Sigmoid colon (tissue), 7 donors: ENCODE results near the gene PDLIM1. TPM values are rescaled to one million over a fixed set of nuclear protein-coding genes. Genes with fewer than 3 reads are reported as not detected.

ENCODE experiments used
- DNase-seq: peaks from one replicate; pipeline ENCODE4 v3.0.0-alpha.2; 2019
- H3K27ac ChIP-seq, 4 donors: fragments of 200-600 bp; sonication (generic); one replicate each; pipeline ENCODE4 v1.5.1; 2016 to 2019; ENCODE audit warnings: mild to moderate bottlenecking in 1 of 4
- H3K27me3 ChIP-seq, 3 donors: fragments of 200-600 bp; sonication (generic); one replicate each; pipeline ENCODE4 v1.5.1; 2019; ENCODE audit warnings: mild to moderate bottlenecking in 1 of 3
- H3K36me3 ChIP-seq, 4 donors: fragments of 200-600 bp; sonication (generic); one replicate each; pipeline ENCODE4 v1.5.1; 2016 to 2019
- H3K4me1 ChIP-seq, 4 donors: fragments of 200-600 bp; sonication (generic); one replicate each; pipeline ENCODE4 v1.5.1; 2017 to 2019
- H3K4me3 ChIP-seq, 4 donors: fragments of 200-600 bp; sonication (generic); one replicate each; pipeline ENCODE4 v1.5.1; 2017 to 2019; ENCODE audit warnings: mild to moderate bottlenecking in 2 of 4, moderate library complexity in 1 of 4
- H3K9me3 ChIP-seq, 4 donors: fragments of 200-600 bp in 3 of 4; sonication (generic) in 3 of 4; one replicate each; pipeline versions ENCODE4 v1.5.1 to v1.6.1; 2013 to 2019
- EP300 ChIP-seq, 4 donors: sonication (generic); formaldehyde crosslinking; IDR thresholded peaks; one replicate each; pipeline ENCODE4 v1.6.1; 2017; ENCODE audit warnings: antibody characterized with exemption in 4 of 4
- POLR2A ChIP-seq, 2 donors: fragments of 450-650 bp; IDR thresholded peaks; one replicate each; pipeline ENCODE4 v1.6.1; 2016; ENCODE audit warnings: antibody characterized with exemption in 2 of 2, mild to moderate bottlenecking in 2 of 2, moderate library complexity in 2 of 2
- POLR2AphosphoS5 ChIP-seq, 4 donors: sonication (generic); formaldehyde crosslinking; IDR thresholded peaks; one replicate each; pipeline ENCODE4 v1.6.1; 2017; ENCODE audit warnings: antibody characterized with exemption in 4 of 4
- WGBS, 2 donors: extraction: QIAGEN DNeasy Blood & Tissue Kit; methylation state at CpG; one replicate each; pipeline ENCODE4 v1.1.7; 2013; 5-methylcytosine and 5-hydroxymethylcytosine counted together
- intact Hi-C: fragments of 100-400 bp; cut with DNase I; formaldehyde crosslinking; loops from one replicate; pipeline ENCODE4 v1.15.1; 2023
- polyA plus RNA-seq, 3 donors: library from polyadenylated mRNA; stranded (reverse); fragments of 200-250 nt; gene quantifications; one replicate each; pipeline ENCODE4 v1.2.3, GENCODE V29; 2013
- total RNA-seq, 4 donors: library from RNA; depleted of rRNA; stranded (reverse); fragments of >200 nt; gene quantifications; one replicate each; pipeline ENCODE4 v1.1.0, GENCODE V29; 2016
- TF ChIP-seq, protein P1 (sequence below), 4 experiments: fragments of 450-650 bp in 3 of 4; fragments of 200-600 bp in 1 of 4; IDR thresholded peaks; one replicate each; pipeline ENCODE4 v1.5.1; 2016 to 2019; ENCODE audit warnings: antibody characterized with exemption in 4 of 4, mild to moderate bottlenecking in 3 of 4, moderate library complexity in 2 of 4
- donor health status: healthy with polysubstance abuse.
- donor health status: Bipolar disorder and iron deficiency.
- donor health status: healthy.

The PDLIM1 gene
- total and polyA plus RNA-seq, 7 donors: 27.8 to 488 (median 75.3) TPM

DNA sequence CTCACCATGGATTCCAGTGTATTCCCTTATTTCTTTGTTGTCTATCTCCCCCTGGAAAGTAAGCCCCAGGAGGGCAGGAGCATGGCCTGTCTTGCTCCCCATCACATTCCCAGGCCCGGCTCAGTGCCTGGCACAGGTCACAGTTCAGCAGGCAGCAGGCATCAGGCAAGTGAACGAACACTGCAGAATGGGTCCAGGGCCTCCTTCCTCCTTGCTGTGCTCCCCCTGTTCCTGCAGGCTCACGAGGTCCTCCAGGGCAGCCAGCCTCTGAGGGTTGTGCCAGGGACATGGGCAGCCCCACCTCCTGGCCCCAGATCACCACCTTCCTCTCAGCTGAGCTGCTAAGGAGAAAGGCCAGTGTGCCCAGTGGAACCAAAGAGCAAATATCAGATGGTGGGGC is 41.8 kb downstream of the PDLIM1 start:
- TF ChIP-seq EP300 (IDR thresholded peaks at IDR 0.05) (no peak), POLR2AphosphoS5 (IDR thresholded peaks at IDR 0.05) (no peak), POLR2A (IDR thresholded peaks at IDR 0.05) (no peak)
- TF ChIP-seq, protein P1, sequence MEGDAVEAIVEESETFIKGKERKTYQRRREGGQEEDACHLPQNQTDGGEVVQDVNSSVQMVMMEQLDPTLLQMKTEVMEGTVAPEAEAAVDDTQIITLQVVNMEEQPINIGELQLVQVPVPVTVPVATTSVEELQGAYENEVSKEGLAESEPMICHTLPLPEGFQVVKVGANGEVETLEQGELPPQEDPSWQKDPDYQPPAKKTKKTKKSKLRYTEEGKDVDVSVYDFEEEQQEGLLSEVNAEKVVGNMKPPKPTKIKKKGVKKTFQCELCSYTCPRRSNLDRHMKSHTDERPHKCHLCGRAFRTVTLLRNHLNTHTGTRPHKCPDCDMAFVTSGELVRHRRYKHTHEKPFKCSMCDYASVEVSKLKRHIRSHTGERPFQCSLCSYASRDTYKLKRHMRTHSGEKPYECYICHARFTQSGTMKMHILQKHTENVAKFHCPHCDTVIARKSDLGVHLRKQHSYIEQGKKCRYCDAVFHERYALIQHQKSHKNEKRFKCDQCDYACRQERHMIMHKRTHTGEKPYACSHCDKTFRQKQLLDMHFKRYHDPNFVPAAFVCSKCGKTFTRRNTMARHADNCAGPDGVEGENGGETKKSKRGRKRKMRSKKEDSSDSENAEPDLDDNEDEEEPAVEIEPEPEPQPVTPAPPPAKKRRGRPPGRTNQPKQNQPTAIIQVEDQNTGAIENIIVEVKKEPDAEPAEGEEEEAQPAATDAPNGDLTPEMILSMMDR (IDR thresholded peaks at IDR 0.05): no peak
- Histone ChIP-seq H3K4me3 (no peak overlapping the region), H3K27ac (peak overlapping the region in 2 of 4 donors; percentile 3 to 12), H3K9me3 (no peaks in the 10 kb centered on the region), H3K27me3 (no peaks in the 10 kb centered on the region), H3K4me1 (peaks cover 0 to 14% (median 9%) of the 10 kb centered on the region in 4 donors), H3K36me3 (no peaks in the 10 kb centered on the region)
- intact Hi-C loops: loop anchor here (5.0 kb wide), 1 partner anchor 43 kb away; the partner anchor contains the start of gene PDLIM1
- 60 to 76% methylated on average over 3 of the region's 3 CpGs for whole genome bisulfite sequencing, 2 donors
- DNase-seq: no peak

DNA sequence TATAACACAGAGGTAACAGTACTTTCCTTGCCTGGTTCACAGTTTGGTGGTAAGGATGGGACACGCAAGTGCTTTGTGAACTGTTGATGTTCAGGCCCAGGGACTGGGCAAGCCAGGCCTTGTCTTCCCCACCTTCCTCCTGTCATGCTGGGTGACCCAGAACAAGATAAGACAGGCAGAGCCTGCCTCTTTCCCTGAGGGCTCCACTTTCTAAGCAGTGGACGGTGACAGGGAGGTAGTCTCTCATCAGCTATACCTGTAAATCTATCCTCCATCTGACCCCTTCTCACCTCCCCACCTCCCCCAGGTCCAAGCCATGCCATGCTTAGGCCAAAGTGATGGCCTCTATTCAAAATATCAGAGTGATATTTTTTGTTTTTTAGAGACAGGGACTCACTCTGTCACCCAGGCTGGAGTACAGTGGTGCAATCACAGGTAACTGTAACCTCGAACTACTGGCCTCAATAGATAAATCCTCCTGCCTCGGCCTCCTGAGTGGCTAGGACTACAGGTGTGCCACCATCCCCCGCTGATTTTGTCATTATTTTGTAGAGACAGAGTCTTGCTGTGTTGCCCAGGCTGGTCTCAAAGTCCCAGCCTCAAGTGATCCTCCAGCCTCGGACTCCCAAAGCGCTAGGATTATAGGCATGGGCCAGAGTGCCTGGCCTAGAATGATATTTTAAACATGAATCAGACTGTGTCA is 42.8 kb downstream of the PDLIM1 start:
- H3K27ac ChIP-seq: peak overlapping the region in 3 of 4 donors; percentile 14 to 59 (median 27)
- H3K4me3 ChIP-seq: no peak overlapping the region
- no peaks in the 10 kb centered on the region for H3K36me3 ChIP-seq
- WGBS, 2 donors: 91 to 95% methylated on average over 7 of the region's 7 CpGs
- no peaks in the 10 kb centered on the region for H3K27me3 ChIP-seq
- H3K4me1 ChIP-seq: peaks cover 0 to 14% (median 9%) of the 10 kb centered on the region in 4 donors
- TF ChIP-seq, protein P1 (IDR thresholded peaks at IDR 0.05): no peak
- TF ChIP-seq POLR2A (IDR thresholded peaks at IDR 0.05) (no peak), EP300 (IDR thresholded peaks at IDR 0.05) (no peak), POLR2AphosphoS5 (IDR thresholded peaks at IDR 0.05) (no peak)
- no peak for DNase-seq
- no peaks in the 10 kb centered on the region for H3K9me3 ChIP-seq
- intact Hi-C loops: loop anchor here (5.0 kb wide), 1 partner anchor 44 kb away; the partner anchor contains the start of gene PDLIM1

DNA sequence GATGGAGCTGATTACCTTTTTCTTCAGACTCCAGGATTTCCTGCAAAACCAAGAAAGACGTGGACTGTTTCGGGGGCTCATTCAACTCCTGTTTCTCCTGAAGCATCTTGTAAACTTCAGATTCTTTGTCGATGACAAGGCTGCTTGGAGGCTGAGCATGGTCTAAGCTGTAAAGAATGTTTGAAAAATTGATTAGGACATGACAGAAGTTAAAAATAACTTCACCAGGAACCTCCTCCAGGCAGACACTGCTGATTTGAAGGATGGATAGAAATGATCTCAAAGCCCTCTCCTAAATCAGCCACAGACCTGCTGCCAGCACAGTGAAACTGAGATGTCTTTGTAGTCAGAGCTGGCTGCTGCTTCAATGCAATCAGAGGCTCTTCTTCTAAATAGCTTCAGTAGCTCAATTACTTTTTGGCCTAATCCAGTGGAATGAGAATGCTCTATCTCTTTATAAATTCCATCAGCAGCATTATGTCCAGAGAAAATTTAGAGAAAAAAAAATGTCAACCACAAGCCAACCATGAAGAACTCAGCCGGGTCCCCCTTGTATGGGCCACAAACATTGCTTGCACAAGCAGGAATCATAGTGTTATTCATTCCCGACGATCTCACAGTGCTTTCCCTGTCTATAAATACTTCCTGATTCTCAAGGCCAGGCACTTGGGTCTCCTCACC is 43.5 kb downstream of the PDLIM1 start:
- Histone ChIP-seq H3K9me3 (no peaks in the 10 kb centered on the region), H3K27ac (peak overlapping the region in 3 of 4 donors; percentile 14 to 59 (median 27)), H3K4me1 (peaks cover 0 to 14% (median 9%) of the 10 kb centered on the region in 4 donors), H3K4me3 (no peak overlapping the region), H3K36me3 (no peaks in the 10 kb centered on the region), H3K27me3 (no peaks in the 10 kb centered on the region)
- intact Hi-C loops: loop anchor here (5.0 kb wide), 1 partner anchor 45 kb away; the partner anchor contains the start of gene PDLIM1
- no peak for DNase-seq
- TF ChIP-seq POLR2AphosphoS5 (IDR thresholded peaks at IDR 0.05): no peak
- no peak for TF ChIP-seq EP300 (IDR thresholded peaks at IDR 0.05)
- TF ChIP-seq, protein P1 (IDR thresholded peaks at IDR 0.05): no peak
- TF ChIP-seq POLR2A (IDR thresholded peaks at IDR 0.05): no peak
- 50 to 65% methylated on average over 6 of the region's 6 CpGs for WGBS, 2 donors

DNA sequence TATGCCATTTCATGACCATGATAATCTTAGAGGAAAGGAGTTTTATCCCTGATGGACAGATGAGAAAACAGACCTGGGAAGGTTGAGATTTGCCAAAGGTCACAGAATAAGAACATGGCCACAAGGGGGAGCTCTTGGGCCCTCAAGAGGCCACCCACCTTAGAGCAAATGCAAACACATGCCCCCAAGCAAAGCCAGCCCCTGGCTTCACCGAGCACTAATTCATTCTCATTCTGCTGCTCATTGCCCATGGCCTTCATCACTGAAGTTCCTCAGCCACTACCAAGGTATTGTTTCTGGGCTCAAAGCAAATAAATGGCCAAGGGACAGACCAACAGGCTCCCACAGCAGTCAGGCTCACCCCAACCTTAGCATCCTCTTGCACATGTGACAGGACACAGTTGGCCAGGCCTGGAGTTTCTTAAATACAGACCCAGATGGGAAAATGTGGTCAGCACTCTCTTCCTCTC is 44.2 kb downstream of the PDLIM1 start:
- DNase-seq: peak; percentile 81
- Histone ChIP-seq H3K27me3 (no peaks in the 10 kb centered on the region), H3K4me1 (peaks cover 0 to 14% (median 9%) of the 10 kb centered on the region in 4 donors), H3K9me3 (no peaks in the 10 kb centered on the region), H3K36me3 (no peaks in the 10 kb centered on the region), H3K27ac (peak overlapping the region in 3 of 4 donors; percentile 14 to 59 (median 27)), H3K4me3 (no peak overlapping the region)
- intact Hi-C loops: loop anchor here (1.0 to 5.0 kb wide), 2 partner anchors 46 to 116 kb away; partner anchors contain the start of gene PDLIM1
- WGBS, 2 donors: 8 to 14% methylated on average over 1 of the region's 1 CpG
- TF ChIP-seq POLR2A (IDR thresholded peaks at IDR 0.05) (no peak), EP300 (IDR thresholded peaks at IDR 0.05) (no peak), POLR2AphosphoS5 (IDR thresholded peaks at IDR 0.05) (peak in 1 of 4 donors; percentile 19)
- TF ChIP-seq, protein P1 (IDR thresholded peaks at IDR 0.05): peak; percentile 31 to 82 (median 68)
